Raji (cell line): Measurements from ENCODE around the gene CDK5RAP1.

Experiments
- POLR2A ChIP-seq: IDR thresholded peaks from 2 replicates; pipeline ENCODE4 v1.6.1; 2011; ENCODE audit warnings: low read depth, low read length, control low read depth; ENCODE audit not compliant: insufficient read depth

The CDK5RAP1 gene

GRCh38 chr20:33433465-33434234 lies 32.3 kb upstream of the CDK5RAP1 start:
- TF ChIP-seq POLR2A: no peak

- TF ChIP-seq POLR2A: no peak
Measured at GRCh38 chr20:33431797-33432381, 30.6 kb upstream of the CDK5RAP1 start.

GRCh38 chr20:33423141-33423834 lies 22.0 kb upstream of the CDK5RAP1 start:
- no peak for TF ChIP-seq POLR2A

GRCh38 chr20:33419140-33419974 lies 18.0 kb upstream of the CDK5RAP1 start:
- no peak for TF ChIP-seq POLR2A

- no peak for TF ChIP-seq POLR2A
Measured at GRCh38 chr20:33418033-33418432, 16.7 kb upstream of the CDK5RAP1 start.

GRCh38 chr20:33415948-33416347 lies 14.6 kb upstream of the CDK5RAP1 start:
- TF ChIP-seq POLR2A: no peak

- no peak for TF ChIP-seq POLR2A
Measured at GRCh38 chr20:33412484-33412838, 11.1 kb upstream of the CDK5RAP1 start.

GRCh38 chr20:33411711-33412483 lies 10.6 kb upstream of the CDK5RAP1 start:
- no peak for TF ChIP-seq POLR2A

GRCh38 chr20:33411242-33411641 lies 9.9 kb upstream of the CDK5RAP1 start:
- TF ChIP-seq POLR2A: no peak

GRCh38 chr20:33410081-33410742 lies 8.9 kb upstream of the CDK5RAP1 start:
- TF ChIP-seq POLR2A: no peak

- 0 out of 2 replicates have a peak, but pooled peaks have one; percentile 26 for TF ChIP-seq POLR2A
Measured at GRCh38 chr20:33408716-33409654, 7.7 kb upstream of the CDK5RAP1 start.

- TF ChIP-seq POLR2A: no peak
Measured at GRCh38 chr20:33408313-33408712, 7.0 kb upstream of the CDK5RAP1 start.

- TF ChIP-seq POLR2A: no peak
Measured at GRCh38 chr20:33407796-33408195, 6.5 kb upstream of the CDK5RAP1 start.

GRCh38 chr20:33407251-33407650 lies 5.9 kb upstream of the CDK5RAP1 start:
- TF ChIP-seq POLR2A: no peak
